GM23338 (cell line): ENCODE results near the gene EDN1. TPM values are rescaled to one million over a fixed set of nuclear protein-coding genes. Genes with fewer than 3 reads are reported as not detected.

ENCODE experiments used
- ATAC-seq: fragments of 200-7000 bp; cut with Tn5 transposase; 3 replicates; pipeline ENCODE4 v1.9.1; 2020
- DNase-seq: peaks from one replicate; pipeline ENCODE4 v3.0.0-alpha.2; 2015; ENCODE audit warnings: low spot score
- H2AFZ ChIP-seq: fragments of 200-600 bp; sonication (generic); 2 replicates; pipeline ENCODE4 v1.8.0; 2016; ENCODE audit warnings: antibody characterized with exemption, mild to moderate bottlenecking, moderate library complexity
- H3F3A ChIP-seq: fragments of 200-600 bp; sonication (generic); replicated peaks from 2 replicates; pipeline ENCODE4 v1.8.0; 2017; ENCODE audit warnings: antibody characterized with exemption, mixed run types, low read depth
- H3K27ac ChIP-seq: fragments of 200-600 bp; sonication (generic); 2 replicates; pipeline ENCODE4 v1.6.1; 2016; ENCODE audit warnings: low read depth
- H3K27me3 ChIP-seq: fragments of 200-600 bp; sonication (generic); 2 replicates; pipeline ENCODE4 v1.8.0; 2016; ENCODE audit warnings: mild to moderate bottlenecking, mixed run types, moderate library complexity; ENCODE audit not compliant: insufficient read depth
- H3K36me3 ChIP-seq: fragments of 200-600 bp; sonication (generic); 2 replicates; pipeline ENCODE4 v1.8.0; 2016; ENCODE audit warnings: mild to moderate bottlenecking; ENCODE audit not compliant: insufficient read depth
- H3K4me1 ChIP-seq: fragments of 200-600 bp; sonication (generic); 2 replicates; pipeline ENCODE4 v1.8.0; 2016; ENCODE audit warnings: mild to moderate bottlenecking, moderate library complexity; ENCODE audit not compliant: insufficient read depth
- H3K4me2 ChIP-seq: fragments of 200-600 bp; sonication (generic); 2 replicates; pipeline ENCODE4 v1.7.1; 2017; ENCODE audit warnings: mixed run types
- H3K4me3 ChIP-seq: fragments of 200-600 bp; sonication (generic); 2 replicates; pipeline ENCODE4 v1.6.1; 2016; ENCODE audit warnings: mixed run types
- H3K79me2 ChIP-seq: fragments of 200-600 bp; sonication (generic); replicated peaks from 2 replicates; pipeline ENCODE4 v1.8.0; 2017; ENCODE audit warnings: mild to moderate bottlenecking; ENCODE audit not compliant: insufficient read depth
- H3K9me2 ChIP-seq: fragments of 200-600 bp; sonication (generic); 2 replicates; pipeline ENCODE4 v1.8.0; 2017; ENCODE audit not compliant: insufficient read depth
- H4K20me1 ChIP-seq: fragments of 200-600 bp; sonication (generic); replicated peaks from 2 replicates; pipeline ENCODE4 v1.8.0; 2017; ENCODE audit warnings: mild to moderate bottlenecking; ENCODE audit not compliant: insufficient read depth
- H3K27ac Mint-ChIP-seq: 2 replicates; pipeline ENCODE4 v1.8.0; 2020; ENCODE audit warnings: inconsistent platforms, mild to moderate bottlenecking, moderate library complexity, mixed read lengths
- H3K27me3 Mint-ChIP-seq: 3 replicates; pipeline ENCODE4 v1.8.0; 2022; ENCODE audit warnings: low read depth, mild to moderate bottlenecking, moderate library complexity, mixed read lengths, inconsistent platforms; ENCODE audit not compliant: insufficient read depth, poor library complexity
- H3K36me3 Mint-ChIP-seq: 3 replicates; pipeline ENCODE4 v1.8.0; 2021; ENCODE audit warnings: low read depth, mild to moderate bottlenecking, inconsistent platforms, moderate library complexity, mixed read lengths
- H3K4me1 Mint-ChIP-seq: 3 replicates; pipeline ENCODE4 v1.8.0; 2020; ENCODE audit warnings: mild to moderate bottlenecking, inconsistent platforms, mixed read lengths
- H3K4me3 Mint-ChIP-seq: 3 replicates; pipeline ENCODE4 v1.8.0; 2021; ENCODE audit warnings: moderate library complexity, mild to moderate bottlenecking, inconsistent platforms, mixed read lengths
- H3K9me3 Mint-ChIP-seq: 3 replicates; pipeline ENCODE4 v1.8.0; 2020; ENCODE audit warnings: moderate library complexity, mild to moderate bottlenecking, inconsistent platforms, mixed read lengths
- CREB1 ChIP-seq: fragments of 250-450 bp; sonication (Bioruptor Pico); IDR thresholded peaks from 2 replicates; pipeline ENCODE4 v1.5.0; 2020; ENCODE audit warnings: low read depth, mild to moderate bottlenecking, moderate library complexity
- EZH2 ChIP-seq: fragments of 200-600 bp; sonication (generic); IDR thresholded peaks from one replicate; pipeline ENCODE4 v1.8.0; 2017; ENCODE audit warnings: antibody characterized with exemption, mild to moderate bottlenecking, low read depth; ENCODE audit not compliant: unreplicated experiment
- JUNB ChIP-seq: IDR thresholded peaks from one replicate; pipeline ENCODE4 v1.6.1; 2016; ENCODE audit warnings: antibody characterized with exemption; ENCODE audit not compliant: unreplicated experiment
- ZNF114 ChIP-seq: fragments of 250-450 bp; sonication (Bioruptor Pico); IDR thresholded peaks from 2 replicates; pipeline ENCODE4 v1.5.0; 2020; ENCODE audit warnings: mild to moderate bottlenecking, moderate library complexity
- ZNF331 ChIP-seq: fragments of 250-450 bp; sonication (Bioruptor Pico); IDR thresholded peaks from 2 replicates; pipeline ENCODE4 v1.5.0; 2020; ENCODE audit warnings: low read depth, mild to moderate bottlenecking, moderate library complexity
- polyA plus RNA-seq: library from polyadenylated mRNA; unstranded; fragments of >200 nt; fragmentation: Nextera tagmentation; extraction: Ambion mirVana; gene quantifications from 2 replicates; pipeline ENCODE4 v1.2.1, GENCODE V29; 2016
- total RNA-seq: library from RNA; depleted of rRNA; stranded (reverse); fragments of >200 nt; shearing (Covaris generic); gene quantifications from 2 replicates; pipeline ENCODE4 v1.2.3, GENCODE V29; 2014
- TF ChIP-seq, protein P1 (sequence below): fragments of 250-450 bp; sonication (Bioruptor Pico); IDR thresholded peaks from 2 replicates; pipeline ENCODE4 v1.5.0; 2020; ENCODE audit warnings: mild to moderate bottlenecking, moderate library complexity
- TF ChIP-seq, protein P2 (sequence below): IDR thresholded peaks from one replicate; pipeline ENCODE4 v1.6.1; 2018; ENCODE audit warnings: antibody characterized with exemption; ENCODE audit not compliant: unreplicated experiment

EDN1 gene
- total and polyA plus RNA-seq, 2 experiments from 2014 or later = 0.80 to 1.2 TPM

DNA sequence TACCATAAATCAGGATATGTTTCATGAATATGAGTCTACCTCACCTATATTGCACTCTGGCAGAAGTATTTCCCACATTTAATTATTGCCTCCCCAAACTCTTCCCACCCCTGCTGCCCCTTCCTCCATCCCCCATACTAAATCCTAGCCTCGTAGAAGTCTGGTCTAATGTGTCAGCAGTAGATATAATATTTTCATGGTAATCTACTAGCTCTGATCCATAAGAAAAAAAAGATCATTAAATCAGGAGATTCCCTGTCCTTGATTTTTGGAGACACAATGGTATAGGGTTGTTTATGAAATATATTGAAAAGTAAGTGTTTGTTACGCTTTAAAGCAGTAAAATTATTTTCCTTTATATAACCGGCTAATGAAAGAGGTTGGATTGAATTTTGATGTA, 6.4 kb downstream of the EDN1 start:
- no peaks in the 10 kb centered on the region for H3K9me2 ChIP-seq
- Mint-ChIP-seq H3K9me3 (no peaks in the 10 kb centered on the region; the same call in 2 of the 3 replicates), H3K4me1 (peaks cover 17% of the 10 kb centered on the region), H3K36me3 (no peaks in the 10 kb centered on the region), H3K27ac (no peak overlapping the region), H3K27me3 (peaks cover 6% of the 10 kb centered on the region), H3K4me3 (no peak overlapping the region)
- no peak overlapping the region for H3K4me3 ChIP-seq
- ATAC-seq (no peak), DNase-seq (no peak)
- peaks cover 2% of the 10 kb centered on the region for H3K27me3 ChIP-seq
- no peak overlapping the region for H2AFZ ChIP-seq
- no peak overlapping the region for H3K4me2 ChIP-seq
- TF ChIP-seq, protein P1, sequence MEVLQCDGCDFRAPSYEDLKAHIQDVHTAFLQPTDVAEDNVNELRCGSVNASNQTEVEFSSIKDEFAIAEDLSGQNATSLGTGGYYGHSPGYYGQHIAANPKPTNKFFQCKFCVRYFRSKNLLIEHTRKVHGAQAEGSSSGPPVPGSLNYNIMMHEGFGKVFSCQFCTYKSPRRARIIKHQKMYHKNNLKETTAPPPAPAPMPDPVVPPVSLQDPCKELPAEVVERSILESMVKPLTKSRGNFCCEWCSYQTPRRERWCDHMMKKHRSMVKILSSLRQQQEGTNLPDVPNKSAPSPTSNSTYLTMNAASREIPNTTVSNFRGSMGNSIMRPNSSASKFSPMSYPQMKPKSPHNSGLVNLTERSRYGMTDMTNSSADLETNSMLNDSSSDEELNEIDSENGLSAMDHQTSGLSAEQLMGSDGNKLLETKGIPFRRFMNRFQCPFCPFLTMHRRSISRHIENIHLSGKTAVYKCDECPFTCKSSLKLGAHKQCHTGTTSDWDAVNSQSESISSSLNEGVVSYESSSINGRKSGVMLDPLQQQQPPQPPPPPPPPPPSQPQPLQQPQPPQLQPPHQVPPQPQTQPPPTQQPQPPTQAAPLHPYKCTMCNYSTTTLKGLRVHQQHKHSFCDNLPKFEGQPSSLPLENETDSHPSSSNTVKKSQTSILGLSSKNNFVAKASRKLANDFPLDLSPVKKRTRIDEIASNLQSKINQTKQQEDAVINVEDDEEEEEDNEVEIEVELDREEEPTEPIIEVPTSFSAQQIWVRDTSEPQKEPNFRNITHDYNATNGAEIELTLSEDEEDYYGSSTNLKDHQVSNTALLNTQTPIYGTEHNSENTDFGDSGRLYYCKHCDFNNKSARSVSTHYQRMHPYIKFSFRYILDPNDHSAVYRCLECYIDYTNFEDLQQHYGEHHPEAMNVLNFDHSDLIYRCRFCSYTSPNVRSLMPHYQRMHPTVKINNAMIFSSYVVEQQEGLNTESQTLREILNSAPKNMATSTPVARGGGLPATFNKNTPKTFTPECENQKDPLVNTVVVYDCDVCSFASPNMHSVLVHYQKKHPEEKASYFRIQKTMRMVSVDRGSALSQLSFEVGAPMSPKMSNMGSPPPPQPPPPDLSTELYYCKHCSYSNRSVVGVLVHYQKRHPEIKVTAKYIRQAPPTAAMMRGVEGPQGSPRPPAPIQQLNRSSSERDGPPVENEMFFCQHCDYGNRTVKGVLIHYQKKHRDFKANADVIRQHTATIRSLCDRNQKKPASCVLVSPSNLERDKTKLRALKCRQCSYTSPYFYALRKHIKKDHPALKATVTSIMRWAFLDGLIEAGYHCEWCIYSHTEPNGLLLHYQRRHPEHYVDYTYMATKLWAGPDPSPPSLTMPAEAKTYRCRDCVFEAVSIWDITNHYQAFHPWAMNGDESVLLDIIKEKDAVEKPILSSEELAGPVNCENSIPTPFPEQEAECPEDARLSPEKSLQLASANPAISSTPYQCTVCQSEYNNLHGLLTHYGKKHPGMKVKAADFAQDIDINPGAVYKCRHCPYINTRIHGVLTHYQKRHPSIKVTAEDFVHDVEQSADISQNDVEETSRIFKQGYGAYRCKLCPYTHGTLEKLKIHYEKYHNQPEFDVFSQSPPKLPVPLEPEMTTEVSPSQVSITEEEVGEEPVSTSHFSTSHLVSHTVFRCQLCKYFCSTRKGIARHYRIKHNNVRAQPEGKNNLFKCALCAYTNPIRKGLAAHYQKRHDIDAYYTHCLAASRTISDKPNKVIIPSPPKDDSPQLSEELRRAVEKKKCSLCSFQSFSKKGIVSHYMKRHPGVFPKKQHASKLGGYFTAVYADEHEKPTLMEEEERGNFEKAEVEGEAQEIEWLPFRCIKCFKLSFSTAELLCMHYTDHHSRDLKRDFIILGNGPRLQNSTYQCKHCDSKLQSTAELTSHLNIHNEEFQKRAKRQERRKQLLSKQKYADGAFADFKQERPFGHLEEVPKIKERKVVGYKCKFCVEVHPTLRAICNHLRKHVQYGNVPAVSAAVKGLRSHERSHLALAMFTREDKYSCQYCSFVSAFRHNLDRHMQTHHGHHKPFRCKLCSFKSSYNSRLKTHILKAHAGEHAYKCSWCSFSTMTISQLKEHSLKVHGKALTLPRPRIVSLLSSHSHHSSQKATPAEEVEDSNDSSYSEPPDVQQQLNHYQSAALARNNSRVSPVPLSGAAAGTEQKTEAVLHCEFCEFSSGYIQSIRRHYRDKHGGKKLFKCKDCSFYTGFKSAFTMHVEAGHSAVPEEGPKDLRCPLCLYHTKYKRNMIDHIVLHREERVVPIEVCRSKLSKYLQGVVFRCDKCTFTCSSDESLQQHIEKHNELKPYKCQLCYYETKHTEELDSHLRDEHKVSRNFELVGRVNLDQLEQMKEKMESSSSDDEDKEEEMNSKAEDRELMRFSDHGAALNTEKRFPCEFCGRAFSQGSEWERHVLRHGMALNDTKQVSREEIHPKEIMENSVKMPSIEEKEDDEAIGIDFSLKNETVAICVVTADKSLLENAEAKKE = no peak
- no peak for TF ChIP-seq CREB1 (CRISPR knock-in tag)
- TF ChIP-seq, protein P2, sequence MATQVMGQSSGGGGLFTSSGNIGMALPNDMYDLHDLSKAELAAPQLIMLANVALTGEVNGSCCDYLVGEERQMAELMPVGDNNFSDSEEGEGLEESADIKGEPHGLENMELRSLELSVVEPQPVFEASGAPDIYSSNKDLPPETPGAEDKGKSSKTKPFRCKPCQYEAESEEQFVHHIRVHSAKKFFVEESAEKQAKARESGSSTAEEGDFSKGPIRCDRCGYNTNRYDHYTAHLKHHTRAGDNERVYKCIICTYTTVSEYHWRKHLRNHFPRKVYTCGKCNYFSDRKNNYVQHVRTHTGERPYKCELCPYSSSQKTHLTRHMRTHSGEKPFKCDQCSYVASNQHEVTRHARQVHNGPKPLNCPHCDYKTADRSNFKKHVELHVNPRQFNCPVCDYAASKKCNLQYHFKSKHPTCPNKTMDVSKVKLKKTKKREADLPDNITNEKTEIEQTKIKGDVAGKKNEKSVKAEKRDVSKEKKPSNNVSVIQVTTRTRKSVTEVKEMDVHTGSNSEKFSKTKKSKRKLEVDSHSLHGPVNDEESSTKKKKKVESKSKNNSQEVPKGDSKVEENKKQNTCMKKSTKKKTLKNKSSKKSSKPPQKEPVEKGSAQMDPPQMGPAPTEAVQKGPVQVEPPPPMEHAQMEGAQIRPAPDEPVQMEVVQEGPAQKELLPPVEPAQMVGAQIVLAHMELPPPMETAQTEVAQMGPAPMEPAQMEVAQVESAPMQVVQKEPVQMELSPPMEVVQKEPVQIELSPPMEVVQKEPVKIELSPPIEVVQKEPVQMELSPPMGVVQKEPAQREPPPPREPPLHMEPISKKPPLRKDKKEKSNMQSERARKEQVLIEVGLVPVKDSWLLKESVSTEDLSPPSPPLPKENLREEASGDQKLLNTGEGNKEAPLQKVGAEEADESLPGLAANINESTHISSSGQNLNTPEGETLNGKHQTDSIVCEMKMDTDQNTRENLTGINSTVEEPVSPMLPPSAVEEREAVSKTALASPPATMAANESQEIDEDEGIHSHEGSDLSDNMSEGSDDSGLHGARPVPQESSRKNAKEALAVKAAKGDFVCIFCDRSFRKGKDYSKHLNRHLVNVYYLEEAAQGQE = no peak
- TF ChIP-seq JUNB = no peak
- no peak for TF ChIP-seq ZNF331 (CRISPR knock-in tag)
- no peak for TF ChIP-seq EZH2
- TF ChIP-seq ZNF114 = no peak
- H4K20me1 ChIP-seq = no peaks in the 10 kb centered on the region
- no peaks in the 10 kb centered on the region for H3K79me2 ChIP-seq
- peaks cover 7% of the 10 kb centered on the region for H3K4me1 ChIP-seq
- no peaks in the 10 kb centered on the region for H3K36me3 ChIP-seq
- H3F3A ChIP-seq = no peaks in the 10 kb centered on the region
- no peak overlapping the region for H3K27ac ChIP-seq
